GM06990 (cell line): Measurements from ENCODE around the gene UROC1.

ENCODE experiments used
- DNase-seq: peaks from one replicate; pipeline ENCODE4 v3.0.0-alpha.2; 2011; ENCODE audit not compliant: insufficient read length; ENCODE audit errors: extremely low read depth
- H3K27me3 ChIP-seq: replicated peaks from 2 replicates; pipeline ENCODE4 v1.6.0; 2011; ENCODE audit warnings: low read length; ENCODE audit not compliant: control insufficient read depth, insufficient read depth
- H3K36me3 ChIP-seq: 2 replicates; pipeline ENCODE4 v1.5.1; 2011; ENCODE audit warnings: low read length; ENCODE audit not compliant: control insufficient read depth, insufficient read depth
- H3K4me3 ChIP-seq: replicated peaks from 2 replicates; pipeline ENCODE4 v1.5.1; 2011; ENCODE audit warnings: low read depth, mild to moderate bottlenecking, control low read depth, low read length
- TF ChIP-seq, protein P1 (sequence below): IDR thresholded peaks from 2 replicates; pipeline ENCODE4 v1.5.1; 2011; ENCODE audit warnings: low read length, control low read depth, mild to moderate bottlenecking, inconsistent platforms; ENCODE audit not compliant: insufficient read depth, poor library complexity, severe bottlenecking

The UROC1 gene

DNA sequence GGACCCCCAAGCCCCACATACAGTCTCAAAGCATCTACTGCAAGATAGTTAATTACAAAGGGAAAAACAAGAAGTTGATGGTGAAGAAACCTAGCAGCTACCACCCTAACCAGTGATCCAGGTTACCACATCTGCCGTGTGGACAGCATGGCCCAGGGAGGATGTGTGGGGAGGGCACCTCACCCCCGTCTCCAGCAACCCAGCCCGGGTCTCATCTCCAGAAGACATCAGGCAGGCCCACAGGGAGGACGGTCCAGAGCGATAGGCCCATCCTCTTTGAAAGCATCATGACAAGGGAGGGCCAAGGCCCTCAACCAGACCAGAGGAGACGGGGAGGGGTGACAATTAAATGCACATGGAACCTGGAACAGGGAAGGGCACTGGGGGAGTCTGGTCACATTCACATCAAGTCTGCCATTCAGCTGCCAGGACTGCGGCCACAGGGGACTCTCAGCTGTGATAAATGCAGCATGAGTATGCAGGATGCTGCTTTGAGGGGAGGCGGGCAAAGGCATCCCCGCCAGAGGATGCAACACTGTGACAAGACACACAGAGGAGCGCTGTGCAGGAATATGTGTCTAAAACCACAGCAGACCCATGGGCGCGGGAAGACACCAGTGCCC is 60.7 kb downstream of the UROC1 start:
- H3K4me3 ChIP-seq: no peak overlapping the region
- DNase-seq: no peak
- no peaks in the 10 kb centered on the region for H3K27me3 ChIP-seq
- H3K36me3 ChIP-seq: peaks cover 21% of the 10 kb centered on the region
- TF ChIP-seq, protein P1, sequence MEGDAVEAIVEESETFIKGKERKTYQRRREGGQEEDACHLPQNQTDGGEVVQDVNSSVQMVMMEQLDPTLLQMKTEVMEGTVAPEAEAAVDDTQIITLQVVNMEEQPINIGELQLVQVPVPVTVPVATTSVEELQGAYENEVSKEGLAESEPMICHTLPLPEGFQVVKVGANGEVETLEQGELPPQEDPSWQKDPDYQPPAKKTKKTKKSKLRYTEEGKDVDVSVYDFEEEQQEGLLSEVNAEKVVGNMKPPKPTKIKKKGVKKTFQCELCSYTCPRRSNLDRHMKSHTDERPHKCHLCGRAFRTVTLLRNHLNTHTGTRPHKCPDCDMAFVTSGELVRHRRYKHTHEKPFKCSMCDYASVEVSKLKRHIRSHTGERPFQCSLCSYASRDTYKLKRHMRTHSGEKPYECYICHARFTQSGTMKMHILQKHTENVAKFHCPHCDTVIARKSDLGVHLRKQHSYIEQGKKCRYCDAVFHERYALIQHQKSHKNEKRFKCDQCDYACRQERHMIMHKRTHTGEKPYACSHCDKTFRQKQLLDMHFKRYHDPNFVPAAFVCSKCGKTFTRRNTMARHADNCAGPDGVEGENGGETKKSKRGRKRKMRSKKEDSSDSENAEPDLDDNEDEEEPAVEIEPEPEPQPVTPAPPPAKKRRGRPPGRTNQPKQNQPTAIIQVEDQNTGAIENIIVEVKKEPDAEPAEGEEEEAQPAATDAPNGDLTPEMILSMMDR: no peak

DNA sequence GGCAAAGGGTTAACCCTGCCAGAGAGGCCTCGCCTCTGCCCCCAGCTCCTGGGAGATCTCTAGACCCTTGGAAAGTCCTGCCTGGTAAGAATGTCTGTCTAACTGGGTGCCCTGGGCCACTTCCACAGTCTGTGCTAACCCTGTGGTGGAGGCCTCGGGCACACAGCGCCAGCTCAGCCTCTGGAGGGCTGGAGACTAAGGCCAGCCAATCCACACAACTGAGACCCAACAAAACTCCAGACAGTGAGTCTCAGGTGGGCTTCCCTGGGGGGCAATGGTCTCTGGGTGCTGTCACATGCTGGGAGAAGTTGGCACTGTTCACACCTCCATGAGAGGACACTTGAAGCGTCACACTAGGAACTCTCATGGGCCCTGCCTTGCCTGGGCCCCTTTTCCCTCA is 61.4 kb downstream of the UROC1 start:
- TF ChIP-seq, protein P1: no peak
- peaks cover 17% of the 10 kb centered on the region for H3K36me3 ChIP-seq
- H3K4me3 ChIP-seq: no peak overlapping the region
- DNase-seq: no peak
- no peaks in the 10 kb centered on the region for H3K27me3 ChIP-seq

DNA sequence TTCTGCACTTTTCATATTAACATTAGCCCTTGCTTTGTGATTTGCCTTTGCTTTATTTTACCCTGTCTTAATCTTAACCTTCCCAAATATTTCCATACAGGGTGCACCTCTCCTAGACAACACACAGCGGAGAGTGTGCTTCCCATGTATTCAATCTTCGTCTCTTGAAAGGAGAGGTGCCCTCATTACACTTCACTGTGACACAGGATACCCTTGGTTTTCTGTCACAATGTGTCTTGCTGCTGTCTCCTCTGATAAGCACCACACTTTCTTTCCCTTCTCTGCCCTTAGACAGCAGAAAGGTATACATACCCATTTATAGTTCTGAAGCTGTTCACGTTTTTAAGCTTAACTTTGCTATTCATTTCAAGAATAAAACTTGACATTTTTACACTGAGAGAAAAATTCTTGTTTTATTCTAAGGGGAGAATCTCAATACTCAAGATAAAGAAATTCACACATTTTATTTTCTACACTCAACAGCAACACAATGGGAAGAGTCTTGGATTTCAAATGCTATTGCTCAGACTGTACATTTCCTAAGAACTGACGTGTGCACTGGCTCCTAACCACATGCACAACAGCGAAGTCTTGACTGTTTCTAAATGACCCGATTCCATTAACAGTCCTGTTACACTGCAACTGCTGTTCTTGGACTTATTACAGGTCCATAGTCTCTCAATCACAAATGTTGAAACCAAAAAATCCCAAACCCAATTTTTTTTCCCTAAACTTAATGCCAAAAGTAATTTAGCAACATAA is 63.0 kb downstream of the UROC1 start:
- peaks cover 16% of the 10 kb centered on the region for H3K36me3 ChIP-seq
- DNase-seq: no peak
- no peaks in the 10 kb centered on the region for H3K27me3 ChIP-seq
- TF ChIP-seq, protein P1: no peak
- no peak overlapping the region for H3K4me3 ChIP-seq

DNA sequence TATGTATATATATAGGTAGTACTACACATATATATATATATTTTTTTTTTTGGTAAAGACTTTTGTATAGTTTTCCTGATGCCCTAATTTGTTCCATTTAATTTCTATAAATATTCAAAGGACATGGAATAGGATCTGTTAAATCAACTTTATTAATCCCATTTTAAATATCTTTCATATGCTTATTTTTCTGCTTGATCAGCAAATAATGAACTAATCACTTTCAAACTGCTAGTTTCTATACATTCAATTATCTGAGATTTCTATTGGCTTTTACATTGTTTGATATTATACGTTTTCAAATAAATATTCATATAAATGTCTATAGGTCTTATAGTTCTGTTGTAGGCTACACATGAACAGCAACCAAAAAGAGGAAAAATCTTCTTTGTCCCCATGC is 63.5 kb downstream of the UROC1 start:
- TF ChIP-seq, protein P1: no peak
- Histone ChIP-seq H3K36me3 (peaks cover 14% of the 10 kb centered on the region), H3K4me3 (no peak overlapping the region), H3K27me3 (no peaks in the 10 kb centered on the region)
- no peak for DNase-seq

DNA sequence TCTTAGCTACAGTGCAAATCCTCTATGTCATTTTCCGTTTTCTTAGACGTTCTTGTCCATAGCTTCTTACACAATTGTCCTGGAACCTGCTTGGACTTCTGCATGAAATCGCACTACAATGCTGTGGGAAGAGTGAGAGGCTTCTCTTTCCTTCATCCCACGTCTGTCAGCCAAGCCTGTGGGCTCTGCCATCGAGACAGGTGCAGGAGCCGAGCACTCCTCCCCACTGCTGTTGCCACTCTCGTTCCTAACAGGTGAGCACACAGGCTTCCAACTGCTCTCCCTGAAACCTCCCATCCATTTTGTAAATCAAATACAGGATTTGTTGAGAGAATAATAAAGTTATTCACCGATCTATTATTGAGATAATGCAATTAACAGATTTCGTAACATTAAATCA is 65.4 kb downstream of the UROC1 start:
- Histone ChIP-seq H3K27me3 (no peaks in the 10 kb centered on the region), H3K4me3 (no peak overlapping the region), H3K36me3 (peaks cover 13% of the 10 kb centered on the region)
- DNase-seq: no peak
- TF ChIP-seq, protein P1: no peak
